NT2/D1 (cell line): Measurements from ENCODE around the gene CGGBP1.

Source experiments
- DNase-seq: peaks from one replicate; pipeline ENCODE4 v3.0.0-alpha.2; 2011; ENCODE audit warnings: low read depth, low spot score
- H3K27me3 ChIP-seq: 2 replicates; pipeline ENCODE4 v1.6.0; 2011; ENCODE audit warnings: mild to moderate bottlenecking; ENCODE audit not compliant: insufficient read length, insufficient read depth
- H3K36me3 ChIP-seq: 2 replicates; pipeline ENCODE4 v1.6.1; 2011; ENCODE audit warnings: mild to moderate bottlenecking, low read length, mixed read lengths; ENCODE audit not compliant: insufficient read depth, insufficient read length
- H3K4me1 ChIP-seq: 2 replicates; pipeline ENCODE4 v1.5.1; 2011; ENCODE audit not compliant: insufficient read depth, insufficient read length
- H3K4me3 ChIP-seq: 2 replicates; pipeline ENCODE4 v1.5.1; 2011; ENCODE audit warnings: low read depth; ENCODE audit not compliant: insufficient read length
- H3K9ac ChIP-seq: 2 replicates; pipeline ENCODE4 v1.6.0; 2011; ENCODE audit warnings: low read depth; ENCODE audit not compliant: insufficient read length
- H3K9me3 ChIP-seq: 2 replicates; pipeline ENCODE4 v1.5.1; 2011; ENCODE audit warnings: mild to moderate bottlenecking, low read length; ENCODE audit not compliant: insufficient read depth
- SUZ12 ChIP-seq: IDR thresholded peaks from 2 replicates; pipeline ENCODE4 v1.6.1; 2011; ENCODE audit not compliant: insufficient read length, insufficient read depth; ENCODE audit errors: extremely low read depth
- YY1 ChIP-seq: IDR thresholded peaks from 2 replicates; pipeline ENCODE4 v1.6.1; 2011; ENCODE audit not compliant: insufficient read length, insufficient read depth
- ZNF274 ChIP-seq: IDR thresholded peaks from 2 replicates; pipeline ENCODE4 v1.6.1; 2011; ENCODE audit warnings: mild to moderate bottlenecking, low read depth, low read length

CGGBP1 gene

DNA sequence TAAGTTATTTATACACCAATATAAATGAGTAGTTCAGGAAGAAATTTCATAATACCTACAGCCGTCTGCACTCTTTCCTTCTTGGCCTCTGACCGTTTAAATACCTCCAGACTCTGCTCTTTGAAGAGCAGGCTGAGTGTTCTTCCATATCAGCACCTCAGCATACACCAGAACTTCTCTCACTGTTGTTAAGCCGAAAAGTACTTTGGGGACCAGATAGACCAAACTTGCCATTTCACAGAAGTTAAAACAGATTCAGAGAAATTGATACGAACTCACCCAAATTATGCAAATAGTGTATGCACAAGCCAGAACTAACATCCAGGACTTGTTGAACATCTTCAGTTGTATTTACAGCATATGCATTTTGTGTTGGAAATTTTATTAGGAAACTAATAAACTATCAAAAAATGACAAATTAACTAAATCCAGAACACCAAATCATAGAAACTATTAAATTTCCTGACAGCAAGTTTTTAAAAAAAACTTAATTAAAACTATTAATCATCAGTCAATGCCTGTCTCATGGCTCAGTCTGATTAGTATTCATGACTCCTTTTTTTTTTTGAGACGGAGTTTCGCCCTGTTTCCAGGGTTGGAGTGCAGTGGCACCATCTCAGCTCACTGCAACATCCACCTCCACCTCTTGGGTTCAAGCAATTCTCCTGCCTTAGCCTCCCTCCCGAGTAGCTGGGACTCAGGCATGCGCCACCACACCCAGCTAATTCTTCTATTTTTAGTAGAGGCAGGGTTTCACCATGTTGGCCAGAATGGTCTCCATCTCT is 24.1 kb downstream of the CGGBP1 start:
- no peak for TF ChIP-seq SUZ12
- TF ChIP-seq ZNF274, result no peak
- TF ChIP-seq YY1, result no peak
- no peak for DNase-seq
- no peaks in the 10 kb centered on the region for H3K4me1 ChIP-seq
- H3K9me3 ChIP-seq, result no peaks in the 10 kb centered on the region
- H3K36me3 ChIP-seq, result no peaks in the 10 kb centered on the region
- H3K4me3 ChIP-seq, result no peak overlapping the region
- no peaks in the 10 kb centered on the region for H3K27me3 ChIP-seq
- no peak overlapping the region for H3K9ac ChIP-seq

GRCh38 chr3:88033808-88034207 is 25.0 kb downstream of the CGGBP1 start:
- Histone ChIP-seq H3K36me3 (no peaks in the 10 kb centered on the region), H3K4me3 (no peak overlapping the region), H3K4me1 (no peaks in the 10 kb centered on the region), H3K9me3 (0 out of 2 replicates have a peak, but pooled peaks cover under 1% of the 10 kb centered on the region), H3K9ac (no peak overlapping the region), H3K27me3 (no peaks in the 10 kb centered on the region)
- no peak for TF ChIP-seq ZNF274
- TF ChIP-seq YY1, result no peak
- no peak for TF ChIP-seq SUZ12
- DNase-seq, result no peak

- H3K4me1 ChIP-seq, result no peaks in the 10 kb centered on the region
- no peaks in the 10 kb centered on the region for H3K36me3 ChIP-seq
- no peak for DNase-seq
- H3K9ac ChIP-seq, result no peak overlapping the region
- H3K9me3 ChIP-seq, result peaks cover 6% of the 10 kb centered on the region; the same call in 1 of the 2 replicates
- H3K4me3 ChIP-seq, result no peak overlapping the region
- TF ChIP-seq ZNF274 (no peak), YY1 (no peak), SUZ12 (no peak)
- H3K27me3 ChIP-seq, result no peaks in the 10 kb centered on the region
These were observed 25.7 kb downstream of the CGGBP1 start for GRCh38 chr3:88033079-88033478.

DNA sequence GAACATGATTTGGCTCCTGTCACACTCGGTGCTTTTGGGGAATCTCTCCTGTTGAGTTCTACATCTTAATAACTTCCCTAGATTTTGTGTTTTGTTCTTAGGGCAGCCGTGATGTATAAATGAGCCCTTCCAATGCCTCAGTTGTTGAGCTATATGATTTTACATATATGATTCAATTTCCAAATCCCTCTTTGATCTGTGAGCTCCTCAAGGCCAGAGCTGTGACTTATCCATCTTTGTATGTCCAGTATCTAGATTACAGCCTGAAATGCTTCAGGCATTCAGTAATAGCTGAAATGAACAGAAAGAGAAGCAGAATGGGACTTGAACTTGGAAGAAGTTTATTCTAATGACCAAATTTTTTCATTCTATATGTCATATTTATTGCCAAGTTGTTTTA is 26.6 kb downstream of the CGGBP1 start:
- no peak for DNase-seq
- Histone ChIP-seq H3K9me3 (peaks cover 6% of the 10 kb centered on the region; the same call in 1 of the 2 replicates), H3K36me3 (no peaks in the 10 kb centered on the region), H3K27me3 (no peaks in the 10 kb centered on the region), H3K4me1 (no peaks in the 10 kb centered on the region), H3K4me3 (no peak overlapping the region), H3K9ac (no peak overlapping the region)
- TF ChIP-seq SUZ12 (no peak), YY1 (no peak), ZNF274 (no peak)

DNA sequence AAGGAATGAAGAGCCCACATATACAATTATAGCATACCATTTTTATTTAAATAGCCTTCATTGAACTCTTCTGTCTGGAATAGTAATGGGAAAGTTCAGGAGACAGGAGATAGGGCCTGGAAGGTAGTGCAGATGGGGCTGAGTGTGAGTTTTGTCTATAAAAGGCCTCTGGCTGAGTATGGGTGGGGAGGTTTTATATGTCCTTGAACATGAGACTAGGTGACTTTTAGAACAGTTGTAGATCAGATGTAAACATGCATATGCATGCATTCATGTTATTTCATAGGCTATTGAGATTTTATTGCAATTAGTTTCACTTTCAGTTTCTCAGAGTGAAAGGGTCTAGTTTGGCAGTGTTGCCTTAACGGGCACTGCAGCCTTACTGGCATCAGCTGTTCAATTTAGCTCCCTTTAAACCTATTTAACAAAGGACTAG is 27.1 kb downstream of the CGGBP1 start:
- no peak overlapping the region for H3K4me3 ChIP-seq
- peaks cover 6% of the 10 kb centered on the region; the same call in 1 of the 2 replicates for H3K9me3 ChIP-seq
- TF ChIP-seq SUZ12 (no peak), YY1 (no peak), ZNF274 (no peak)
- H3K36me3 ChIP-seq, result no peaks in the 10 kb centered on the region
- no peak overlapping the region for H3K9ac ChIP-seq
- no peaks in the 10 kb centered on the region for H3K4me1 ChIP-seq
- no peaks in the 10 kb centered on the region for H3K27me3 ChIP-seq
- DNase-seq, result no peak

DNA sequence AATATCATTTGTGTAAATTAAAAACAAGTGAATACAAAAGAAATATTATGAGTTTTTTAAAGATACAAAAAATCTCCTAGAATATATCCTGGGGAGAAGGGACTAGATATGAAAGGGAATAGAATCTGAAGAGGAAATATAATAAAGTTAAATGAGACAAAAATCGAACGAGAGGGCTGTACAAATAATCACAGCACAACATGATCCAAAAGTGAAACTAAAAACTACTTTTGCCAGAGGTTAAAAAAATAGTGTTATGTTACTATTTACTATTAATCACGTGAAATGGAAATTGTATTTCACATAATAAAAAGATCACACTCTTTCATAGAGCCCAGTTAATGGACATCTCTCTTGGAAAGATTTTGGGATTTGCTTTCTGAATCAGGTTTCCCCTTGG is 28.6 kb downstream of the CGGBP1 start:
- no peak for DNase-seq
- no peak overlapping the region for H3K4me3 ChIP-seq
- no peaks in the 10 kb centered on the region for H3K4me1 ChIP-seq
- no peaks in the 10 kb centered on the region for H3K27me3 ChIP-seq
- H3K36me3 ChIP-seq, result no peaks in the 10 kb centered on the region
- TF ChIP-seq SUZ12 (no peak), ZNF274 (no peak), YY1 (no peak)
- no peak overlapping the region for H3K9ac ChIP-seq
- H3K9me3 ChIP-seq, result peaks cover 6% of the 10 kb centered on the region; the same call in 1 of the 2 replicates

DNA sequence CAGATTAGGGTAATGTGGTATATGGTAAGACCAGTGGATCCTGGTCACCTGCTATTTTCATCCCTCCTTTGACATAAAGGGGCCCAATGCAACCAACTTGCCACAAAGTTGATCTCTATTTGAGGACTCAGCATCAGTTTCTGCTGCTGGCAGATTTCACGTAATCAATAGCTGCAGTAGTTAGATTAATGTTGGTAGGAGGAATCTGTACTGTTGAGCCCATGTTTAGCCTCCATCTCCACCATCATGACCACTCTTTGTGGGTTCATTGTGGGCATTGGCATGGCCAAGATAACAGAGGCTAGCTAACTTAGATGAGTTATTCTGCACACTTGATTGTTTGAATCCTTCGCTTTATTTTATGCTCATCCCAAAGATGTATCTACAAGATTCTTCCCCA is 29.9 kb downstream of the CGGBP1 start:
- H3K4me1 ChIP-seq, result no peaks in the 10 kb centered on the region
- H3K27me3 ChIP-seq, result no peaks in the 10 kb centered on the region
- no peak overlapping the region for H3K4me3 ChIP-seq
- no peak for DNase-seq
- TF ChIP-seq YY1 (no peak), SUZ12 (no peak)
- no peaks in the 10 kb centered on the region for H3K36me3 ChIP-seq
- H3K9ac ChIP-seq, result no peak overlapping the region
- peaks cover 6% of the 10 kb centered on the region; the same call in 1 of the 2 replicates for H3K9me3 ChIP-seq
